ENCODE data around the gene MPG.

Gene MPG

DNA sequence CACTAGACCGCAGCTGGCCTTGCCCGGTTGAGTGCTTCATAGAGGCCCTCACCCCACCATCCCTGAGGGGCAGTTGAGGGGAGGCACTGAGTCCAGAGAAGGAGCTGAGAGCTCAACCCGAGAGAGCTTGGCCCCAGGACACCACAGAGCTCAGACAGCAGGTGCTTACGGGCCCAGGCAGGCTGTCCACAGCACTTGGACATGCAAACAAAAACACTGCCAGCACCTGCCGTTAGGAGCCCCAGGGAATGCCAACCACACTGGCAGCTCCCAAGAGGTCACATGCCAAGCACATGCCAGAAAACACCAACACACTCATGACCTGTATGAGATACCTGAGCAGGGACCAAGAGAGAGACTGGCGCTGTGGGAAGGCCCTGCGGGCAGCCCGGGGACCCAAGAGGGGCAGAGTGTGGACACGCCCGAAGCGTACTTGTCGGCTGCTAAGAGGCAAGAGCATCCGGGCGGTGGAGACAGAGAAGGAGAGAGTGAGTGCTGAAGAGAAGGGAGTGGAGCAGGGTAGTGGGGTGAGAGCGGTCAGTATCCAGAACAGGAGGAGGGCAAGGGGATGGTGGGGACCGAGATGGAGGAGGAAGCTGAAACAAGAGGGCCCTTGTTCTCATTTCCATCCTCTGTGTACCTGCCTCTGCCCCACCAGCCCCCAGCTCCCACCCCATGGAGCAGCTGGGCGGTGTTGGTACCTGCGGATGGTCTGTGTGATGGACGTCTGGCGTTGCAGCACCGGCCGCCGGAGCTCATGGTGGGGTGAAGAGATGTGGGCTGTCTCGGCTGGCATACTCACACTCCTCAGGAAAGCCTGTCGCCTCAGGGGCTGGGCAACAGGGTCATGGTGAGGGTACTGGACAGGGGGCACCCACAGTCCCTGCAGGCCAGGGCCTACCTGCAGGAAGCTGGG, 13.8 kb upstream of the MPG start:
- TF ChIP-seq, protein P1, sequence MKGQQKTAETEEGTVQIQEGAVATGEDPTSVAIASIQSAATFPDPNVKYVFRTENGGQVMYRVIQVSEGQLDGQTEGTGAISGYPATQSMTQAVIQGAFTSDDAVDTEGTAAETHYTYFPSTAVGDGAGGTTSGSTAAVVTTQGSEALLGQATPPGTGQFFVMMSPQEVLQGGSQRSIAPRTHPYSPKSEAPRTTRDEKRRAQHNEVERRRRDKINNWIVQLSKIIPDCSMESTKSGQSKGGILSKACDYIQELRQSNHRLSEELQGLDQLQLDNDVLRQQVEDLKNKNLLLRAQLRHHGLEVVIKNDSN (IDR thresholded peaks at IDR 0.05), result no peak
- TF ChIP-seq, protein P2, sequence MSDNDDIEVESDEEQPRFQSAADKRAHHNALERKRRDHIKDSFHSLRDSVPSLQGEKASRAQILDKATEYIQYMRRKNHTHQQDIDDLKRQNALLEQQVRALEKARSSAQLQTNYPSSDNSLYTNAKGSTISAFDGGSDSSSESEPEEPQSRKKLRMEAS (IDR thresholded peaks at IDR 0.05), result no peak
- no peak for TF ChIP-seq EGR1 (IDR thresholded peaks at IDR 0.05)
- no peak for TF ChIP-seq TEAD4 (IDR thresholded peaks at IDR 0.05)
- TF ChIP-seq TCF12 (IDR thresholded peaks at IDR 0.05; ENCODE audit: low read depth), result no peak
- no peak for TF ChIP-seq CEBPB (IDR thresholded peaks at IDR 0.05)
- no peak for TF ChIP-seq ZBTB7A (IDR thresholded peaks at IDR 0.05; ENCODE audit: low read depth)
- no peak for TF ChIP-seq REST (IDR thresholded peaks at IDR 0.05; ENCODE audit: low read depth)
- TF ChIP-seq TAF1 (IDR thresholded peaks at IDR 0.05; ENCODE audit: low read depth), result no peak
- no peak for TF ChIP-seq EP300 (IDR thresholded peaks at IDR 0.05; ENCODE audit: borderline replicate concordance)
- TF ChIP-seq RAD21 (IDR thresholded peaks at IDR 0.05; ENCODE audit: low read depth), result no peak
- no peak for TF ChIP-seq CREB1 (IDR thresholded peaks at IDR 0.05; ENCODE audit: low read depth)
- no peak for TF ChIP-seq FOXM1 (IDR thresholded peaks at IDR 0.05; ENCODE audit: borderline replicate concordance, low read depth)
- no peak for TF ChIP-seq YY1 (IDR thresholded peaks at IDR 0.05; ENCODE audit: low read depth)
- TF ChIP-seq NFIC (IDR thresholded peaks at IDR 0.05), result no peak

- TF ChIP-seq CEBPB (IDR thresholded peaks at IDR 0.05) (no peak), YY1 (IDR thresholded peaks at IDR 0.05; ENCODE audit: low read depth) (no peak), ZBTB7A (IDR thresholded peaks at IDR 0.05; ENCODE audit: low read depth) (no peak), EGR1 (IDR thresholded peaks at IDR 0.05) (no peak), TCF12 (IDR thresholded peaks at IDR 0.05; ENCODE audit: low read depth) (no peak), RAD21 (IDR thresholded peaks at IDR 0.05; ENCODE audit: low read depth) (no peak), REST (IDR thresholded peaks at IDR 0.05; ENCODE audit: low read depth) (no peak), TAF1 (IDR thresholded peaks at IDR 0.05; ENCODE audit: low read depth) (no peak), FOXM1 (IDR thresholded peaks at IDR 0.05; ENCODE audit: borderline replicate concordance, low read depth) (no peak), NFIC (IDR thresholded peaks at IDR 0.05) (no peak)
- TF ChIP-seq, protein P2 (IDR thresholded peaks at IDR 0.05), result no peak
Measured at GRCh38 chr16:64914-65255, 13.1 kb upstream of the MPG start.

DNA sequence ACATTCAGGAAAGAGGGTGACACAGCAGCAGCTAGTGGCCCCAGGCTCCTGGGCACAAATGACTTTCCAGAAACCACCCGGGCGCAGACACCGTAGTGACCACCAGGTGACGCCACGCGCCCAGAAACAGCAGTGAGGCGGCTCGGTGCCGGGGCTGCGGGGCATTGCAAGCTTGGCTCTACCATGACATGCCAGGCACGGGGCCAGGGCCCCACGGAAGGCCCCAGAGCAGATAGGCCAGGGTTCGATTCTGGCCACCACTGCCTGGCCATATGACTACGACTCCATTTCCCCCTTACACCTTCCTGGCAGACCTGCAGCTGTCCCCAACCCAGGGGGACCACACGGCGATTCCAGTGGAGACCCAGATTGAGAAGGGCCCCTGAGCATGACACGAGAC, 12.3 kb upstream of the MPG start:
- no peak for TF ChIP-seq EP300 (IDR thresholded peaks at IDR 0.05; ENCODE audit: borderline replicate concordance)
- peak; percentile 98 for TF ChIP-seq RAD21 (IDR thresholded peaks at IDR 0.05; ENCODE audit: low read depth)
- TF ChIP-seq TEAD4 (IDR thresholded peaks at IDR 0.05), result no peak
- no peak for TF ChIP-seq CREB1 (IDR thresholded peaks at IDR 0.05; ENCODE audit: low read depth)
- TF ChIP-seq, protein P2 (IDR thresholded peaks at IDR 0.05), result peak; percentile 26; the same call in 1 of the 2 replicates

DNA sequence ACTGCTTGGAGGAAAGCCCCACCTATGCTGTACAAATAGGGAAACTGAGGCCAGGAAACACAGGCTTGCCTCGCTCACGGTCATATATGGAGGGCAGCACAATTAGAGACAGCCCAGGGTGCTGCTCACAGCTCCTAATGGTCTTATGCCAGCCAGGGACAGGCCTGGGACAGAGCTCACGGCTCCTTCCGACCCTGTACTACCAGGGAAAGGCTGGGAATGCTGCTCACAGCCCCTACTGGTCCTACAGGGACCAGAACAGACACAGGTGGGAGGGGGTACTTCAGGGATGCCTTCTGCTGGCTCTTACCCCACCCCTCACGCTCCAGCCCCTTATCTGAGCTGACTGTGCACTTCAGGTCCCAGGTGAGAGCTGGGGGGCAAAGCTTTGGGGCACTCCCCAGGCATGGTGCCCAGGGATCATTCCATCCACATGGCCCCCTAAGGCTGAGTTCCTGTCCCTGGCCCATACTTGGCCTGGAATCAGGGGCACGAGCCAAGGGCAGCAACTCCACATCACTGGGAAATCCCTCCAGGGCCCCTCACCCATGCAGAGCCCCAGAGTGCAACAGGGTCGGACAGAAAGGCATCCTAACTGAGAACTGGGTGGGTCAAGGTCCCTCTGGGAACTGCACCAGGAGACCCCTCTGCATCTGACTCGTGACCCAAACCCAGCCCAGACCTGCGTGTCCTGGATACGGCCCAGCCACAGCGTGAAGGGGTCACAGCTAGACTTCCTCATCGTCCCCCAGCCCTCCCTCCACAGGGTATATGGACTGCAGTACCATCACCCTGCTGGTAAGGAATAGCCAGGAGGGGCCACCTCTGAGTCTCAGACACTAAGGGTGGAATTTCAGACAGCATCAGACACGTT, 11.5 kb upstream of the MPG start:
- TF ChIP-seq CREB1 (IDR thresholded peaks at IDR 0.05; ENCODE audit: low read depth), result no peak
- no peak for TF ChIP-seq EGR1 (IDR thresholded peaks at IDR 0.05)
- TF ChIP-seq, protein P2 (IDR thresholded peaks at IDR 0.05), result no peak
- no peak for TF ChIP-seq YY1 (IDR thresholded peaks at IDR 0.05; ENCODE audit: low read depth)
- TF ChIP-seq CEBPB (IDR thresholded peaks at IDR 0.05), result no peak
- TF ChIP-seq FOXM1 (IDR thresholded peaks at IDR 0.05; ENCODE audit: borderline replicate concordance, low read depth), result no peak
- no peak for TF ChIP-seq REST (IDR thresholded peaks at IDR 0.05; ENCODE audit: low read depth)
- TF ChIP-seq EP300 (IDR thresholded peaks at IDR 0.05; ENCODE audit: borderline replicate concordance), result no peak
- TF ChIP-seq NFIC (IDR thresholded peaks at IDR 0.05), result no peak
- no peak for TF ChIP-seq ZBTB7A (IDR thresholded peaks at IDR 0.05; ENCODE audit: low read depth)
- TF ChIP-seq, protein P1 (IDR thresholded peaks at IDR 0.05), result no peak
- no peak for TF ChIP-seq RAD21 (IDR thresholded peaks at IDR 0.05; ENCODE audit: low read depth)
- no peak for TF ChIP-seq TEAD4 (IDR thresholded peaks at IDR 0.05)
- no peak for TF ChIP-seq TAF1 (IDR thresholded peaks at IDR 0.05; ENCODE audit: low read depth)
- no peak for TF ChIP-seq TCF12 (IDR thresholded peaks at IDR 0.05; ENCODE audit: low read depth)

Data from Ishikawa (cell line).